SKM-1 (cell line): Measurements from ENCODE around the gene BMERB1.
"Not testable (repeated sequence)": the region's sequence is repeated elsewhere in the genome, so short reads cannot be mapped to it uniquely, and the experiment has no call there.

Source experiments
- DNase-seq: peaks from one replicate; lab custom pipeline; 2025; ENCODE audit not compliant: unreplicated experiment; lab: John Stamatoyannopoulos, UW

BMERB1 gene

DNA sequence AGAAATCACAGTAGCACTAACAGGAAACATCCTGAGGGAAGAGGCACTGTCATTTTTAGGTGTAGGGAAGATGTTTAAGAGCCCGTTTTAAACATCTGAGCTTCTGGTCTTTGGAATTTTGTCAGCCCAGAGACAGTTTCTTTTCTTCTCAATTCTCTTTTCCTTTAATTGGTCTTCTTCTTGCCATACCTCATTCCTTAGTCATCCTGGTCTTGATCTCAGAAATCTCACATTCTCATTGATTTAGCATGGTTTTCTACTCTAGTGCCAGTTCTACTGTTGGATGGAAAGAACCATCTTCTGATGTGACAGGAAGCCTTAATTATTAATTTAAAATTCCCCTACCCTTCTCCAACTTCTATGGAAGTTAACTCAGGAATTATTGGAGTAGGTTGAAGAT, 25.4 kb downstream of the BMERB1 start:
- no peak for DNase-seq

DNA sequence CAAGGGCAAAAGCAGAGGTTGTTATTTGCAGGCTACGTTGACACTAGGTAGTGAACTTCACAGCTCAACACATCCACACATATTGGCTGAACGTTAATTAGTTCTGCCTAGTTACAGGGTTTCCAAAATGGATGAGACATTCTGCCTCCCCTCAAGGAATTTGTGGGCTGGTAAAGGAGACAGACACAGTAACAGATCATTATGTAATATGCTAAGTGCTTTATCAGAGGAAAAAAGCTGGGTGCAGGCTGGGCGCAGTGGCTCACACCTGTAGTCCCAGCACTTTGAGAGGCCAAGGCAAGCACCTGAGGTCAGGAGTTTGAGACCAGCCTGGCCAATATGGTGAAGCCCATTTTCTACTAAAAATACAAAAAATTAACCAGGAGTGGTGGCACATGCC, 26.2 kb downstream of the BMERB1 start:
- DNase-seq = no peak

DNA sequence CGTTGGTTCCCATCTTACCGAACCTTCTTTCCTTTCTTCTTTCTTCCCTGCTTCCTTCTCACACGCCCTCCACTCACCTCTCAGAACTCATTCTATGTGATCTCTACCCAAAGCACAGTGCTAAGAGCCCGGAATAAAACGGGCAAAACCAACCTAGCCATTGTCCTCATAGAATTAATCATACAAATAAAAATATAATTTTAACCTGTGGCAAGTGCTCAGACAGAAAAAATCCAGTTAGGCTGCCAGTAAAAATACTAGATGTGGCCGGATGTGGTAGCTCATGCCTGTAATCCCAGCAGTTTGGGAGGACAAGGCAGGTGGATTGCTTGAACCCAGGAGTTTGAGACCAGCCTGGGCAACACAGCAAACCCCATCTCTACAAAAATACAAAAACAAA, 27.0 kb downstream of the BMERB1 start:
- DNase-seq = no peak

DNA sequence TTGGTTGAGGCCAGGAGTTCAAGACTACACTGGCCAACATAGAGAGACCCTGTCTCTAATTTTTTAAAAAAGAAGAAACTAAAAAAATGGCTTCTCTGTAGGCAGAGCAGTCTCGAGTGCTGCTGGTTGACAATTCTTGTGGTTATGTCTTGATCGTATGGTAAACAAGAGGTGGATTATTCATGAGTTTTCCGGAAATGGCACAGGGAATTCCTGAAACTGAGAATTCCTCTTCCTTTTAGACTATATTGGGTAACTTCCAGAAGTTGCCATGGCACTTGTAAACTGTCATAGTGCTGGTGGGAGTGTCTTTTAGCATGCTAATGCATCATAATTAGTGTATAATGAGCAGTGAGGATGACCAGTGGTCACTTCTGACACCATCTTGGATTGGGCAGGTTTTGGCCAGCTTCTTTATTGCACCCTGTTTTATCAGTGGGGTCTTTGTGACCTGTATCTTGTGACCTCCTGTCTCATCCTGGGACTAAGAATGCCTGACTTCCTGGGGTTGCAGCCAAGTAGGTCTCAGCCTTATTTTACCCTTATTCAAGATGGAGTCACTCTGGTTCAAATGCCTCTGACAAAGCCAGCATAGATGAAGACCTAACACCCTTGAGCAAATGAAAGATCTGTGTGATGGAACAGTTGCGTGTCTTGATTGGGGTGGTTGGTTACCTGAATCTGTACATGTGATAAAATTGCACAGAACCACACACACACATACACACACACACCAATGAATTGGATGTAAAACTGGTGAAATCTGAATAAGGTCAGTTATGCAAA, 30.2 kb downstream of the BMERB1 start:
- DNase-seq = no peak

DNA sequence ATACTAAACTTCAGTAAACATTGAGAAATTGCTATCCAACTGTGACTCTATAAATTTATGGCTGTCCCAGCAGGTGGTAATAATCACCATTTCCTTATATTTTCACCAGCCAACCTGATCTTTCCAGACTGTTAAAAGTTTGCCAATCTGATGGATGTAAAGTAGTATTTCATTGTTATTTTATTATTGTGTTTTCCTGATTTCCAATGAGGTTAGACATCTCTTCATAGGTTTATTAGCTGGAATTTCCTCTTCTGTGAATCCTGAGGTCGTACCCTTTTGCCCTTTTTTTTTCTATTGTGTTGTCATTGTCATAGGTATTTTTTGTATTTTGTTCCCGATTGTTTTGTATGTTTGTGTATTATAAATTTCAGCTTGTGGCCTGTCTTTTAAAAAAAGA, 31.7 kb downstream of the BMERB1 start:
- DNase-seq = no peak

DNA sequence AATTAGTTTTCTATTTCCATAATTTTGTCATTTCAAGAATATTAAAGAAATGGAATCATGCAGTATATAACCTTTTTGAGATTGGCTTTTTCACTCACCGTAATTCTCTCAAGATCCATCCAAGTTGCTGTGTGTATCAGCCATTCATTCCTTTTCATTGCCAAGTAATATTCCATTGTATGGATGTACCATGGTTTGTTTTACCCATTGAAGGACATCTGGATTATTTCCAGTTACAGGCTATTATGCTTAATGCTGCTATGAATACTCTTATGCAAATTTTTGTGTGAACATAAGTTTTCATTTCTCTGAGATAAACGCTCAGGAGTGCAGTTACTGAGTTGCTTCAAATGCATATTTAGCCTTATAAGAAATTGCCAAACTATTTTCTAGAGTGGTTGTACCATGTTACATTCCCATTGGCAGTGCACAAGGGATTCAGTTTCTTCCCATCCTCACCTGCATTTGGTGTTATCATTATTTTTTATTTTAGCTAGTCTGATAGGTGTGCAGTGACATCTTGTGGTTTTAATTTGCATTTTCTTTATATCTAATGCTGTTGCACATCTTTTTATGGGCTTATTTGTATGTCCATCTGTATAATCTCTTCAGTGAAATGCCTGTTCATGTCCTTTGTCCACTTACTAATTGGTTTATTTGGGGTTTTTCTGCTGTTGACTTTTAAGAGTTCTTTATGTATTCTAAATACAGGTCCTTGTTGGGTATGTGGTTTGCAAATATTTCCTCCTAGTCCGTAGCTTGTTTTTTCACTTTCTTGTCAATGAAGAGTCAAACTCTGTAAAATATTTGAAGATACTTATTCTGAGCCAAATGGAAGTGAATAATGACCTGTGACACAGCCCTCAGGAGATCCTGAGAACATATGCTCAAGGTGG, 32.7 kb downstream of the BMERB1 start:
- DNase-seq = no peak

DNA sequence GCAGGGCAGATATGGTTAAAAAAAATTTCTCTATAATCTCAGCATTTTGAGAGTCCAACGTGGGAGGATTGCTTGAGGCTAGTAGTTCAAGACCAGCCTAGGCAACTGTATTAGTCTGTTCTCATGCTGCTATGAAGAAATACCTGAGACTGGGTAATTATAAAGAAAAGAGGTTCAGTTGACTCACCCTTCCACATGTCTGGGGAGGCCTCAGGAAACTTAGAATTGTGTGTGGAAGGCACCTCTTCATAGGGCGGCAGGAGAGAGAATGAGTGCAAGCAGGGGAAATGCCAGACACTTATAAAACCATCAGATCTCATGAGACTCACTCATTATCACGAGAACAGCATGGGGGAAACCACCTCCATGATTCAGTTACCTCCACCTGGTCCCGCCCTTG, 42.6 kb downstream of the BMERB1 start:
- not testable (repeated sequence) for DNase-seq

DNA sequence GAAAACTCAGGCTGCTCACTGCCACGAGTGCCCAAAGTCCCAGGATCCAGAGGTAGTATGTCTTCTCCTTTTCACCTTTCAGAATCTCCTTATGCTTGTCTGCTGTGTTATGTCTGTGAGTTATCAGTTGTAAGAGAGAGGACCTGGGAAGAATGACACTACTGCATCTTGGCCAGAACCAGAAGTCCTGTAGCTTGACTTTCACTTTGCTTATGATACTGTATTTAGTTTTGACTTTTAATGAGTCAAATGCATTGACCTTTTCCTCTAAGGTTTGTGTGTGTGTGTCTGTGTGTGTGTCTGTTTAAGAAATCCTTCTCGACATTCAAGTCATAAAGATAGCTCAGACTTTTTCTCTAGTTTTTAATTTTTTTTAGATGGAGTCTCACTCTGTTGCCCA, 43.4 kb downstream of the BMERB1 start:
- no peak for DNase-seq

DNA sequence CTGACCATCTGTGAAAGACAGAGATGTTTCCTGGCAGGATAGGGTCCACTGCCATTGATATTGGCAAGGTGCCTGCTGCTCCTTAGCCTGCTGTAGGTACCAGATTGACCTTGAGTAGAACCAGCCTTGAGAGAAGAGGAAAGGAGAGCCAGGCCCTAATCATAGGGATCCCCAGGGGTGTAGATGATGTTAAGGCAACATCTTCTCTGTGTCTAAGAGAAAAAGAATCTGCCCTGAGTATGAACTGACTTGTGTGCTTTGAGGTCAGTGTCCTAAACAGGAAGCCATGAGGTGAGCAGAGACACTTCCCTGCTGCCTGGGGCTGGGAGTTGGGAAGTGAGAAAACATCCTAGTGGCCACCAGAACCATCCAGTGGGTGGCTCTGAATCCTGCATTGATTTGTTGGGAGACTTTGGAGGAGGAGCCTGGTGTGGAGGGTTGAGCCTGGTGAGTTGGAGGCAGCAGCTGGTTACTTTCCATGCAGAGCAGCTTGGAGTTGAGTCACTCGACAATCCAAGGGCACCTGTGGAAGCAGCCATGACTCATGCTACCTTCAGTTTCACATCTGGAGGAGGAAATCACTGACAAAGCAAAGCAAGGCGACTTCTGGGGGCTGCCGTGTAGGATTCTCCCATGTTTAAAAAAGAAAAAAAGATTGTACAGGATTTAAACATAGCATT, 47.8 kb downstream of the BMERB1 start:
- DNase-seq = no peak

DNA sequence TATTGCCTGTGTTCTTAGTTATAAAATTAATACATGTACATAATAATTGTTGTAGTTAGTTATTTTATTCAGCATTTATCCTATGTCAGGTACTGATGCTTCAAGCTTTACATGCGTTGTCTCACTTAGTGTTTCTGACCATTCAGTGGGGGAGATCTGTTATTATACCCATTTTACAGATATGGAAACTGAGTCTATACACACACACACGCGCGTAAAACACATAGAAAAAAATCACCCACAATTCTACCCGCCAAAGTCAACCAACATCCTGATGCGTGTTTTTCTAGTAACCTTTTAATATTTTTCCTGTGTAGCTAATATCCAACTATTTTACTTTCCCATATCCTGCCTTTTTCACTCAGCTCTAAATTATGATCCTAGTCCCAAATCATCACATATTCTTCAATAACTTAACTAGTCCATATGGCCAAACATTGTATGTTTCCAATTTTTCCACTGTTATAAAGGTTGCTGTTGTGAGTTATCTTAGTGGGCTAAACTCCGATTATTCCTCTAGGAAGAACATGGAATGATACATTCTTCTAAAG, 48.4 kb downstream of the BMERB1 start:
- no peak for DNase-seq

DNA sequence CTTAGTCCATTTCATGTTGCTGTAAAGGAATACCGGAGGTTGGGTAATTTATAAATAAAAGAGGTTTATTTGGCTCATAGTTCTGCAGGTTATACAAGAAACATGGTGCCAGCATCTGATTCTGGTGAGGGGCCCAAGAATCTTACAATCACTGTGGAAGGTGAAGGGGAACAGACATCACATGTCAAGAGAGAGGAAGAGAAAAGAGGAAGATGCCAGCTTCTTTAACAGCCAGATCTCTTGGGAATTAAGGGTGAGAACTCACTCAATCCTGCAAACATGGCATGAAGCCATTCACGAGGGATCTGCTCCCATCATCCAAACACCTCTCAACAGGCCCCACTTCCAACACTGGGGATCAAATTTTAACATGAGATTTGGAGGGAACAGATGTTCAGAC, 49.5 kb downstream of the BMERB1 start:
- DNase-seq = peak; percentile 12

DNA sequence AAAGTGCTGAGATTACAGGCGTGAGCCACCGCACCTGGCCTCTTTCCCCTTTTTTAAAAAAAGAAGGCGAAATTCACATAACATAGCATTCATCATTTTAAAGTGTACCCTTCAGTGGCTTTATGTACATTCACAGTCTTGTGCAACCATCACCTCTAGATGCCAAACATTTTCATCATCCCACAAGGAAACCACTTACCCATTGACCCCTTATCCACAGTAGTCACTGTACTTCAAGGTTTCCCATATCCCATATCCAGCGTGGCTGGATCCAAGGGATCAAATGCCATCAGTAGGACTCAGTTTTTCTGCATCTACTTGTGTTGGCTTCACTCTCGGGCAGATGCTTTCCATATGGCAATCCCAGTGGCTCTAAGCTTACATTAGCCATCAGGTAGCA, 50.3 kb downstream of the BMERB1 start:
- DNase-seq = no peak

DNA sequence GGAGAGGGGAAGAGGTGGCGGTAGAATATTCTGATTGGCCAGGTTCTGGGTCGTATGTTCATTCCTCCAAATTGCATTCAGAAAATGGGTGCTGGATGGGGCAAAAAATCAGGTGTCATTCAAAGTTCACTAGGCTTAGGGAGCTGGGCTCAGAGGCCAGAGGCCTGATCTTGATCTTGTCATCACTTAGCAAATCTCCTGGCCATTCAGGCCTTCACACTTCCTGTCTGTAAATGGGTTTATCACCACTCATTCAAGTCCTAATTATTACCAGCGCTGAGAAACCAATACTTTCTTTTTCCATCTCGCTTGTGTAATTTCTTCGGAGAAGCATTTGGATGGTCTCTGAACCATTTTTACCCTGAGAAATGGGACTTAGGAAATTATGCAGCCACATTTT, 50.8 kb downstream of the BMERB1 start:
- no peak for DNase-seq

DNA sequence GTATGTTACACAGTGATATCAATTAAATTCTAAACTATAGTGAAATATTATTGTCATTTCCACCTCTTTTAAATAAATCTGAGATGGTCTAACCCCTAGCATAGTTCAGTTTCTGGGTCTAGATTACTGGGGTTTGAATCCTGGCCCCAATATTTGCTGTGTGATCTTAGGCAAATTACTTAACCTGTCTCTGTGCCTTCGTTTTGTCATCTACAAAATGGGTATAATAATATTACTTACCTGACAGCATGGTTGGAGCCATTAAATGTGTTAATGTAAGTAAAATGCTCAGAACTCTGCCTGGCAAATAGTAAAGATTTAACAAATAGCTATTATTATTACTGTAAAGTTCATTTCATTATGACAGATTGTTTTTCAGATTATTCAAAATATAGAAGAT, 52.3 kb downstream of the BMERB1 start:
- no peak for DNase-seq

DNA sequence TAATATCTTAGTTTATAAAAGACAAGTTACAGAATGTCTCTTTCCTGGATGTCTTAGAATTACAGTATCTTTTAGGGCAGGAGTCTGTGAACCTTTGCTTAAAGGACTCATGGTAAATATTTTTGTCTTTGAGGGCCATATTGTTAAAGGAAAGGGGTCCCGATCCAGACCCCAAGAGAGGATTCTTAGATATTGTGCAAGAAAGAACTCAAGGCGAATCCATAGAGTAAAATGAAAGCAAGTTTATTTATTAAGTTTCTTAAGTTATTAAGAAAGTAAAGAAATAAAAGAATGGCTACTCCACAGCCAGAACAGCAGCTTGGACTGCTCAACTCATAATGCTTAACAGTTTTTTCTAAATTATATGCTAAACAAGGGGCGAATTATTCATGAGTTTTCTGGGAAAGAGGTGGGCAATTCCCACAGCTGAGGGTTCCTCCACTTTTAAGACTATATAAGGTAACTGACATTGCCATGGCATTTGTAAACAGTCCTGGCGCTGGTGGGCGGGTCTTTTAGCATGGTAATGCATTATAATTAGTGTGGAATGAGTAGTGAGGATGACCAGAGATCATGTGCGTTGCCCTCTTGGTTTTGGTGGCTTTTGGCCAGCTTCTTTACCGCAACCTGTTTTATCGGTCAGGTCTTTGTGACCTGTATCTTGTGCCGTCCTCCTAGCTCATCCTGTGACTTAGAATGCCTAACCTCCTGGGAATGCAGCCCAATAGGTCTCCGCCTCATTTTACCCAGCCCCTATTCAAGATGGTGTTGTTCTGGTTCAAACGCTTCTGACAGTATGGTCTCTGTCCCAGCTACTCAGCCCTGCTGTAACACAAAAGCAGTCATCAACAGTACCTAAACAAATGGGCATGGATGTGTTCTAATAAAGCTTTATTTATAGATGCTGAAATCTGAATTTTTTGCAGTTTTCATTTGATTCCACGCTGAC, 53.2 kb downstream of the BMERB1 start:
- no peak for DNase-seq

DNA sequence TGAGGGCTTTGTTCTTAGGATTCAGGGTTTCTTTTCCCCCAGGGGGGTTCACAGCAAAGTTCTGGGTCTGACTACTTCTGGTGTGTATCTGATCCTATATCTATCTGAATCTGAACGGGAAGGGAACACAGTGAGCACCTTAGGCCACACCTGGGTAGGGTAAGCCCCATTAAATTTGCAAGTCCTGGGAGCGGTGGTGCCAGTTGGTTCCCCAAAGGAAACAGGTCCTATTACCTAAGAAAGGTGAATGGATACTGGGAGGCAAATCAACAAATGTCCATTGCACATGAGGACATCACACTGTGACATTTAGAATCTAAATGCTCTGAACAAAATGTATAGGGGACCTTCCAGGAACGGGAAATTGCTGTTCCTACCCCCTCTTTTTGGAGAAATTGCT, 54.6 kb downstream of the BMERB1 start:
- no peak for DNase-seq

DNA sequence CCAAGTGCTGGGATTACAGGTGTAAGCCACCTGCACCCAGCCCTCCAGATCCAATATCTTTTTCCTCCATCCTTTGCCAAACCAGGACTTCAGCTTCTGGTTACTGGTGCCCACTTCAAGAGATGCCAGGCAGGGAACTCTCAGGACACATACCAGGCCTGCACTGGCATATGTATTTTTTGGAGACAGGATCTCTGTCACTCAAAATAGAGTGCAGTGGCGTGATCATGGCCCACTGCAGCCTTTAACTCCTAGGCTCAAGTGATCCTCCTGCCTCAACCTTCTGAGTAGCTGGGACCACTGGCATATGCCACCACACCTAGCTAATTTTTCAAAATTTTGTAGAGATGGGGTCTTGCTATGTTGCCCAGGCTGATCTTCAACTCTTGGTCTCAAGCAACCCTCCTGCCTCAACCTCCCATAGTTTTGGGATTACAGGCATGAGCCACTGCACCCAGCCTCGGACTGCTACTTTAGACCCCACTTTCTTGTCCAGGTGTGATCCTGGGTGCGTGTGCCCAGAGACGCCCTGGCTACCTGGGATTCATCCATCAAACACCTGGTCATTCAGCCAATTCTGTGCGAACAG, 55.8 kb downstream of the BMERB1 start:
- no peak for DNase-seq

DNA sequence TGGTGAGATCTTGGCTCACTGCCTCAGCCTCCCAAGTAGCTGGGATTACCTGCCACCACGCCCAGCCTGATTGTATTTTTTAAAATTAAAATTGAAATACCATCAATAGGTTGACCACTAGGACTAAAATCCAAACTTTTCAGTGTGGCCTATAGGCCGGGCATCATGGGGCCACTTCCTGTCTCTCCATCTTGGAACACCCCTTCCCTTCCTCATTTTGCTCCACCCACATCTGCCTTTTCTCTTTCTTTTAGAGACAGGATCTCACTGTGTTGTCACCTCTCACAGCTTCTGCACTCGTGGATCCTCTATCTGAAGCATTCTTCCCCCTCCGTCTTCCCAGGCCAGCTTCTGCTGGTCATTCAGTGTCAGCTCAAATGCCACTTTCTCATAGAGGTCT, 57.0 kb downstream of the BMERB1 start:
- DNase-seq = no peak

DNA sequence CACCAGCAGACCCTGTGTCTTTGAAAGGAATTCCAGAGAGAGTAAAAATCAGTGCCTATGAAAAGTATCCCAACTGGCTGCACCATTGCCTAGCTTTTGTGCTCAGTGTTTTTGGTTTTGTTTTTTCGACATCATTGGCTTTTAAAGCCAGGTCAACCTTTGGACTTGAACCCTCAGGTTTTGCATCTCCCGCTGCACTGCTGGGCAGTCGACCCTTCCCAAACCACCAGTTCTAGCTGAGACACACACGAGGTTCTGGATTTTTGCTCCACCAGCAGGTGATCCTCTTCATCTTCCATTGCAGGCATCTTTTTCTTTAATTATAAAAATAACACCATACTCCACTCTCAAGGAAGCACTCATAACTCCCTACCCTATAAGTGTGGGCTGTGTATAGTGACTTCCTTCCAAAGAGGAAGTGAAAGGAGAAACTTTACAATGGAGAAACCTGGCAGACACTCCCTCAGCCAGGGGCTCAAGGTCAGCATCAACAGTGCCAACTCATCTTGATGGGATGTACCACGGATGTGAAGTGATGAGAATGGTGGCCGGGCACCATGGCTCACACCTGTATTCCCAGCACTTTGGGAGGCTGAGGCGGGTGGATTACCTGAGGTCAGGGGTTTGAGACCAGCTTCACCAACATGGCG, 57.8 kb downstream of the BMERB1 start:
- DNase-seq = no peak
